Naive thymus-derived CD8-positive, alpha-beta T cell (primary cell): Measurements from ENCODE around the gene VWA2. TPM values are rescaled to one million over a fixed set of nuclear protein-coding genes. Genes with fewer than 3 reads are reported as not detected.
A peak's percentile ranks its signal among the peaks of the same experiment; 100 is the strongest.

Experiments used
- ATAC-seq, 2 donors: fragments of 150-1000 bp; cut with Tn5 transposase in 1 of 2; sonication (Bioruptor Pico), chemical (Tn5 transposase) in 1 of 2; 1 replicate in 1 of 2; 2 replicates in 1 of 2; pipeline ENCODE4 v1.10.0; 2021; ENCODE audit warnings: mild to moderate bottlenecking in 2 of 2, moderate library complexity in 2 of 2
- POLR2A ChIA-PET: fragments of 350-600 bp; sonication (Branson Sonifier 250); formaldehyde crosslinking; loops from one replicate; lab custom pipeline; 2021; ENCODE audit warnings: antibody characterized with exemption; lab: Charles Lee
- DNase-seq, 10 donors: peaks; one replicate each; pipeline versions ENCODE4 v3.0.0 to v3.0.0-alpha.2; 2020 to 2022
- H3K27ac Mint-ChIP-seq, 10 donors: one replicate each; pipeline ENCODE4 v1.8.0; 2020 to 2022; ENCODE audit warnings: mild to moderate bottlenecking in 10 of 10, mixed read lengths in 10 of 10, moderate library complexity in 4 of 10, inconsistent platforms in 1 of 10
- H3K27me3 Mint-ChIP-seq, 5 donors: one replicate each; pipeline ENCODE4 v1.8.0; 2021 to 2022; ENCODE audit warnings: mixed read lengths in 5 of 5
- H3K36me3 Mint-ChIP-seq, 3 donors: one replicate each; pipeline ENCODE4 v1.8.0; 2020 to 2022; ENCODE audit warnings: mixed read lengths in 3 of 3, mild to moderate bottlenecking in 2 of 3, inconsistent platforms in 1 of 3
- H3K4me1 Mint-ChIP-seq, 4 donors: one replicate each; pipeline ENCODE4 v1.8.0; 2021 to 2022; ENCODE audit warnings: mixed read lengths in 4 of 4
- H3K4me3 Mint-ChIP-seq, 10 donors: one replicate each; pipeline ENCODE4 v1.8.0; 2020 to 2022; ENCODE audit warnings: mild to moderate bottlenecking in 10 of 10, mixed read lengths in 10 of 10, moderate library complexity in 6 of 10, inconsistent platforms in 1 of 10
- H3K9me3 Mint-ChIP-seq, 9 donors: one replicate each; pipeline ENCODE4 v1.8.0; 2020 to 2022; ENCODE audit warnings: mixed read lengths in 9 of 9, mild to moderate bottlenecking in 3 of 9, inconsistent platforms in 1 of 9, moderate library complexity in 1 of 9
- polyA plus RNA-seq, 3 donors: library from polyadenylated mRNA; unstranded; fragments of 300-500 nt; fragmentation: Illumina TruSeq; gene quantifications; one replicate each; pipeline ENCODE4 v1.2.3, GENCODE V29; 2021
- total RNA-seq, 8 experiments: library from RNA in 2 of 8; stranded (reverse) in 2 of 8; gene quantifications; one replicate each; pipeline ENCODE4 v1.2.3 and lab custom pipeline; 2021 to 2026

VWA2 gene, protein sequence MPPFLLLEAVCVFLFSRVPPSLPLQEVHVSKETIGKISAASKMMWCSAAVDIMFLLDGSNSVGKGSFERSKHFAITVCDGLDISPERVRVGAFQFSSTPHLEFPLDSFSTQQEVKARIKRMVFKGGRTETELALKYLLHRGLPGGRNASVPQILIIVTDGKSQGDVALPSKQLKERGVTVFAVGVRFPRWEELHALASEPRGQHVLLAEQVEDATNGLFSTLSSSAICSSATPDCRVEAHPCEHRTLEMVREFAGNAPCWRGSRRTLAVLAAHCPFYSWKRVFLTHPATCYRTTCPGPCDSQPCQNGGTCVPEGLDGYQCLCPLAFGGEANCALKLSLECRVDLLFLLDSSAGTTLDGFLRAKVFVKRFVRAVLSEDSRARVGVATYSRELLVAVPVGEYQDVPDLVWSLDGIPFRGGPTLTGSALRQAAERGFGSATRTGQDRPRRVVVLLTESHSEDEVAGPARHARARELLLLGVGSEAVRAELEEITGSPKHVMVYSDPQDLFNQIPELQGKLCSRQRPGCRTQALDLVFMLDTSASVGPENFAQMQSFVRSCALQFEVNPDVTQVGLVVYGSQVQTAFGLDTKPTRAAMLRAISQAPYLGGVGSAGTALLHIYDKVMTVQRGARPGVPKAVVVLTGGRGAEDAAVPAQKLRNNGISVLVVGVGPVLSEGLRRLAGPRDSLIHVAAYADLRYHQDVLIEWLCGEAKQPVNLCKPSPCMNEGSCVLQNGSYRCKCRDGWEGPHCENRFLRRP
- not detected for total RNA-seq
- polyA plus RNA-seq: not detected
- total RNA-seq (lab: John Stamatoyannopoulos, UW): 0 to 0.07 (median 0) reads per million in 6 experiments

GRCh38 chr10:114239117-114239993 lies at the start of gene VWA2:
Gene VWA2 (plus strand): TSS chr10:114239254. CDS start chr10:114248714, 9,460 bp downstream.
- H3K27ac Mint-ChIP-seq: no peak within 1 kb of the TSS
- peak in 5 of 10 donors; percentile 5 to 20 (median 15) for DNase-seq
- peaks cover 0 to 10% (median 1%) of the 10 kb centered on the region in 4 donors for H3K4me1 Mint-ChIP-seq
- POLR2A ChIA-PET: interaction anchor here (0.6 kb wide), 1 partner anchor 291 kb away, joined by 3 read pairs; no protein-coding TSS in a partner anchor
- H3K27me3 Mint-ChIP-seq: peaks cover 31 to 81% (median 46%) of the 10 kb centered on the region in 5 donors
- H3K9me3 Mint-ChIP-seq: no peaks in the 10 kb centered on the region
- H3K4me3 Mint-ChIP-seq: peak within 1 kb of the TSS; percentile 4 to 75 (median 54)
- H3K36me3 Mint-ChIP-seq: no peaks in the 10 kb centered on the region
- peak; percentile 56 to 72 for ATAC-seq

GRCh38 chr10:114189700-114190099 lies 49.4 kb upstream of the VWA2 start:
- POLR2A ChIA-PET: no interaction called here
- Mint-ChIP-seq H3K27me3 (peaks cover 2 to 15% (median 5%) of the 10 kb centered on the region in 5 donors), H3K4me1 (no peaks in the 10 kb centered on the region), H3K4me3 (no peak overlapping the region), H3K36me3 (no peaks in the 10 kb centered on the region), H3K9me3 (no peaks in the 10 kb centered on the region), H3K27ac (no peak overlapping the region)
- DNase-seq (no peak), ATAC-seq (no peak)

DNA sequence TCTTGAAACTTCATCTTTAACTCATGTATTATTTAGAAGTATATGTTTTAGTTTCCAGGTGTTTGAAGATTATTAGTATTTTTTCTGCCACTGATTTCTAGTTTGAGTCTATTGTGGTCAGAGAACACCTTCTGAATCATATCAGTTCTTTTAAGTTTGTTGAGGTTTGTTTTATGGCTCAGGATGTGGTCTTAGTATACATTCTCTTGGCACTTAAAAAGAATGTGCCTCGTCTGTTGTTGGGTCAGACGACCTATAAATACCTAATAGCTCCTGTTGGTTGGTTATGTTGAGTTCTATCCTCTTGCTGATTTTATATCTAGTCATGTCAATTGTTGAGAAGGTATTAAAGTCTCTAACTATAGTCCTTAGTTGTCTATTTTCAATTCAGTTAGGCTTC lies 44.0 kb upstream of the VWA2 start:
- Mint-ChIP-seq H3K4me1 (peaks cover 4 to 7% (median 6%) of the 10 kb centered on the region in 4 donors), H3K36me3 (no peaks in the 10 kb centered on the region), H3K27me3 (peaks cover 8 to 59% (median 26%) of the 10 kb centered on the region in 5 donors), H3K9me3 (no peaks in the 10 kb centered on the region), H3K4me3 (no peak overlapping the region), H3K27ac (no peak overlapping the region)
- ATAC-seq (no peak), DNase-seq (no peak)
- POLR2A ChIA-PET: no interaction called here

- Mint-ChIP-seq H3K27me3 (peaks cover 13 to 69% (median 38%) of the 10 kb centered on the region in 5 donors), H3K27ac (no peak overlapping the region), H3K4me1 (peaks cover 4 to 7% (median 6%) of the 10 kb centered on the region in 4 donors), H3K36me3 (no peaks in the 10 kb centered on the region), H3K4me3 (no peak overlapping the region), H3K9me3 (no peaks in the 10 kb centered on the region)
- no peak for DNase-seq
- POLR2A ChIA-PET: no interaction called here
- no peak for ATAC-seq
Observed at GRCh38 chr10:114199239-114199638, 39.8 kb upstream of the VWA2 start.

DNA sequence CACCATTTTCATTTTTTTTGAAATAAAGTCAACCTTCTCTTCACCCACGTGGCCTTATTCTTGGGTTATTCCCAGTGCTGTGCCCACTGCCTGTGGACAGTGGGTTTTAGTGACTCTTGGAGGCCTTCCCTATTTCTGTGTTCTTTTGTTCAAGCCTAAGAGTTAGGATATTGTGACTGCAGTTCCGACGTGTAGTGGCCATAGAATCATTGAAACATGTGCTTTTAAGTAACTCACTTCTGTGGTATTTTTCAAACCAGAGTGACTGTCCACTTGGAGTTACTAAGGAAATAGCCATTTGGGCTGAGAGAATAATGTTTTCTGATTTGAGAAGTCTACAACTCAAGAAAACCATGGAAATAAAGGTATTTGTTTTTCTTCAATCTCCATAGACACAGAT lies 36.2 kb upstream of the VWA2 start:
- DNase-seq (no peak), ATAC-seq (no peak)
- no peaks in the 10 kb centered on the region for H3K4me1 Mint-ChIP-seq
- no peaks in the 10 kb centered on the region for H3K9me3 Mint-ChIP-seq
- POLR2A ChIA-PET: no interaction called here
- no peaks in the 10 kb centered on the region for H3K36me3 Mint-ChIP-seq
- H3K27ac Mint-ChIP-seq: no peak overlapping the region
- no peak overlapping the region for H3K4me3 Mint-ChIP-seq
- H3K27me3 Mint-ChIP-seq: peaks cover 8 to 38% (median 24%) of the 10 kb centered on the region in 5 donors

GRCh38 chr10:114206902-114207301 lies 32.2 kb upstream of the VWA2 start:
- POLR2A ChIA-PET: no interaction called here
- Mint-ChIP-seq H3K27me3 (peaks cover 0 to 11% (median 4%) of the 10 kb centered on the region in 5 donors), H3K36me3 (no peaks in the 10 kb centered on the region), H3K4me3 (no peak overlapping the region), H3K9me3 (no peaks in the 10 kb centered on the region), H3K4me1 (no peaks in the 10 kb centered on the region), H3K27ac (no peak overlapping the region)
- ATAC-seq: no peak
- no peak for DNase-seq

DNA sequence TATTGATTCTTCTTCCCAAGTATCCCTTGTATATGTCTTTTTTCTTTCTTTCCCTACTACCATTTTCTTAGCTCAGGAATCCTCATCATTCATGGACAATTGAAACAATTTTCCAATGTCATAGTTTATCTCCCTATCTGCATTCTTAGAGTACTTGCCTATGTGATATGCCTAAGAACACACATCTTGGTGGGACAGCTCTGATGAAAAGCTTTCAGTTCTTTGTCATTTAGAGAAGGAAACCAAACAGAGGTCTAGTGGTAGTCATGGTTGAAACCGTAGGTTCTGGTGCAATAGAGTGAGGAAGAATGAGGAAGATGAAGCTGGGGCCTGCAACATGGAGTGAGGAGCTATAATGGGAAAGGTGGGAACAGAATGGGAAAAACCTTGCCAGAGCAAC lies 31.7 kb upstream of the VWA2 start:
- Mint-ChIP-seq H3K4me1 (no peaks in the 10 kb centered on the region), H3K9me3 (no peaks in the 10 kb centered on the region), H3K27me3 (peaks cover 0 to 9% (median 3%) of the 10 kb centered on the region in 5 donors), H3K4me3 (no peak overlapping the region), H3K36me3 (no peaks in the 10 kb centered on the region), H3K27ac (no peak overlapping the region)
- ATAC-seq: no peak
- no peak for DNase-seq
- POLR2A ChIA-PET: no interaction called here

GRCh38 chr10:114208351-114208750 lies 30.7 kb upstream of the VWA2 start:
- DNase-seq (no peak), ATAC-seq (no peak)
- H3K4me3 Mint-ChIP-seq: no peak overlapping the region
- H3K36me3 Mint-ChIP-seq: no peaks in the 10 kb centered on the region
- peaks cover 0 to 6% (median 3%) of the 10 kb centered on the region in 5 donors for H3K27me3 Mint-ChIP-seq
- H3K9me3 Mint-ChIP-seq: no peaks in the 10 kb centered on the region
- POLR2A ChIA-PET: interaction anchor here (0.7 kb wide), 1 partner anchor 83 kb away, joined by 3 read pairs; no protein-coding TSS in a partner anchor
- no peak overlapping the region for H3K27ac Mint-ChIP-seq
- no peaks in the 10 kb centered on the region for H3K4me1 Mint-ChIP-seq

GRCh38 chr10:114212153-114212552 lies 26.9 kb upstream of the VWA2 start:
- peaks cover 0 to 4% (median 0%) of the 10 kb centered on the region in 5 donors for H3K27me3 Mint-ChIP-seq
- no peaks in the 10 kb centered on the region for H3K36me3 Mint-ChIP-seq
- no peaks in the 10 kb centered on the region for H3K4me1 Mint-ChIP-seq
- H3K9me3 Mint-ChIP-seq: peaks cover 0 to 5% (median 0%) of the 10 kb centered on the region in 9 donors
- POLR2A ChIA-PET: interaction anchor here (0.5 kb wide), 1 partner anchor 36 kb away, joined by 3 read pairs; no protein-coding TSS in a partner anchor
- H3K27ac Mint-ChIP-seq: no peak overlapping the region
- ATAC-seq: no peak
- no peak for DNase-seq
- H3K4me3 Mint-ChIP-seq: no peak overlapping the region

DNA sequence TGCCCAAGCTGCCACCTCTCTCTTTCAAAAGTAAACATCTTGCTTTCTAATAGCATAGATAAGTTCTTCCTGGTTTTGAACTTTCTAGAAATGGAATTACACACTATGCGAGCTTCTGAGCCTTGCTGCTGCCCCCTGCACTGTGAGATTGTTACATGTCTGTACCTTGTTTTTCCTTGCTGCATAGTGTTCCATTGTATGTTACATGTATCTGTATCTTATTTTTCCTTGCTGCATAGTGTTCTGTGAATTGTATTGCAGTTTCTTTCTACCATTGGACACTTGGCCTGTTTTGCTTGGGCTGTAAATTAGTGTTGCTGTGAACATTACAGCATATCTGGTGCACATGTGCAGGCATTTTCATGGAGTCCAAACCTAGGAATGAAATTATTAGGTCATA lies 24.0 kb upstream of the VWA2 start:
- H3K27ac Mint-ChIP-seq: no peak overlapping the region
- peaks cover 0 to 11% (median 1%) of the 10 kb centered on the region in 5 donors for H3K27me3 Mint-ChIP-seq
- H3K4me3 Mint-ChIP-seq: no peak overlapping the region
- no peak for ATAC-seq
- H3K9me3 Mint-ChIP-seq: peaks cover 0 to 5% (median 0%) of the 10 kb centered on the region in 9 donors
- H3K36me3 Mint-ChIP-seq: no peaks in the 10 kb centered on the region
- DNase-seq: no peak
- H3K4me1 Mint-ChIP-seq: no peaks in the 10 kb centered on the region
- POLR2A ChIA-PET: no interaction called here

DNA sequence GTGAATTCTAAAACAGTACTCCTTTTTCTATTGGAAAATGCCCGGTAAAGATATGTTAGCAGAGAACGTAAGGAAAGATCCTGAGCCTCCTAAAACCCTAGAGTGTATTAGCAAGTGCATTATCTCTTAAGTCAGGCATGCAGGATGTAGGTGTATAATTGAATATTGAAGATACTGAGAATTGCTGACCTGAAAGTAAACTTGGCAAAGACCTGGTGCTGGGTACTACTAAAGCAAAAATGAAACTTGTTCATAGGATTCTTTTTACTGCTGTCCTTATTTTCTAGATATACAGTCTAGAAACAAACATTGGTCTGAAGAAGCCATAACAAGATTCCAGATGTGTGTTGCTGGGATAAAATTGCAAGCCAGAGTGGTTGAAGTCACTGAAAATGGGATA lies 18.8 kb upstream of the VWA2 start:
- Mint-ChIP-seq H3K36me3 (no peaks in the 10 kb centered on the region), H3K4me1 (no peaks in the 10 kb centered on the region), H3K9me3 (peaks cover 0 to 2% (median 0%) of the 10 kb centered on the region in 9 donors), H3K4me3 (no peak overlapping the region), H3K27me3 (peaks cover 0 to 18% (median 5%) of the 10 kb centered on the region in 5 donors), H3K27ac (no peak overlapping the region)
- no peak for DNase-seq
- POLR2A ChIA-PET: no interaction called here
- no peak for ATAC-seq

DNA sequence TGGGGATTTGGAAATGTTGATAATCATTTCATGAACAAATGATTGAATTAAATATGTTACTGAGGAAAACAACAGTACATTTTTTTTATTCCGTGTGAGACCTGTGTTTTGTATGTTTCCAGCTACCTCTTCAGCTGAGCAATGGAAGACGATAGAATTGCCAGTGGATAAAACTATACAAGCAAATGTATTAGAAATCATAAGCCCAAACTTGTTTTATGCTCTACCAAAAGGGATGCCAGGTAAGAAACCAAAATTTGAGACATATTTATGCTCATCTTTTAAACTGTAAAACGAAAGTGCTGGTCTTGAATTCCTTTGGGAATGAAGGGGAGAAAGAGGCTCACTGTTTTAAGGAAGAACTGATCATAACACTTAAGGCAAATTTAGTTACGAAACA lies 17.8 kb upstream of the VWA2 start:
- Mint-ChIP-seq H3K4me1 (no peaks in the 10 kb centered on the region), H3K4me3 (no peak overlapping the region), H3K36me3 (no peaks in the 10 kb centered on the region), H3K27ac (no peak overlapping the region), H3K9me3 (no peaks in the 10 kb centered on the region), H3K27me3 (peaks cover 0 to 18% (median 5%) of the 10 kb centered on the region in 5 donors)
- POLR2A ChIA-PET: no interaction called here
- no peak for ATAC-seq
- DNase-seq: no peak
